Measurements from ENCODE around the gene RIN3.

The RIN3 gene

DNA sequence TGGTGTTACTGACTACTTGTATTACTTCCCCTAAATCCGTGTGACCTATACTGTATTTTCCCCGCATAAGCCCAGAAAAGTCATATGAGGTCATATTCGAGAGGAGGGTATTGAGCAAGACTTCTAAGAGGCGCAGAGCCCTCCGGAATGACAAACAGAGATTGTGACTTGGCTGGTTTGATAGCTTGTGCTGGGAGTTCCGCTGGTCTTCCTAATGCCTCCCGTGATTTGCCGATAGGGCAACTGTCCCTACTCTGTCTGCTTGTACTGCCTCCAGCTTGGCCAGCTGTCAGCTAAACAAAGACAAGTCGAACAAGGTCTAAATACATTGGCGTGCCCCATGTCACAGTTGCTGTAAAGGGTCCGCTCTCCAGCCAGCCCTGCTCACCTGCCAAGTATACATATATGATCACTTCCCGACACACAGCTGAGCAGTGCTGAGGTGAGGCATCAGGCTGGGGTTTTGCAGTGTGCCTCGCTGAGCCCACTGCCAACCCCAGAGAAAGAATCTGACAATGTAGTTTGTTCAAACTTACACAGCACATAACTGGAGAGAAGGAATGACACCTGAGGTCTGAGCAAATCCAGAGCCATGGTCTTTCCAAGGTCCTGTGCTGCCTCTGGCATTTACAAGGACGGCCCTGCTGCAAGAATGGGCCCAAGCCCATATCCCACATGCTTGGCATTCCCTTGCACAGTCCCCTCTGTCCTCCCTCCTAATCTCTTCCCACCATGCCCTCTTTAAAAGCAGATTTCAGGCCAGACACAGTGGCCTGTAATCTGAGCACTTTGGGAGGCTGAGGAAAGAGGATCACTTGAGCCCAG, 211.1 kb downstream of the RIN3 start:
- Mint-ChIP-seq H3K36me3 (ENCODE audit: low read depth) (no peaks in the 10 kb centered on the region), H3K4me3 (no peak overlapping the region), H3K27me3 (ENCODE audit: low read depth) (peaks cover 30% of the 10 kb centered on the region), H3K4me1 (ENCODE audit: low read depth) (peaks cover 15% of the 10 kb centered on the region), H3K27ac (no peak overlapping the region), H3K9me3 (no peaks in the 10 kb centered on the region)
- no peak for DNase-seq (ENCODE audit: low spot score)

DNA sequence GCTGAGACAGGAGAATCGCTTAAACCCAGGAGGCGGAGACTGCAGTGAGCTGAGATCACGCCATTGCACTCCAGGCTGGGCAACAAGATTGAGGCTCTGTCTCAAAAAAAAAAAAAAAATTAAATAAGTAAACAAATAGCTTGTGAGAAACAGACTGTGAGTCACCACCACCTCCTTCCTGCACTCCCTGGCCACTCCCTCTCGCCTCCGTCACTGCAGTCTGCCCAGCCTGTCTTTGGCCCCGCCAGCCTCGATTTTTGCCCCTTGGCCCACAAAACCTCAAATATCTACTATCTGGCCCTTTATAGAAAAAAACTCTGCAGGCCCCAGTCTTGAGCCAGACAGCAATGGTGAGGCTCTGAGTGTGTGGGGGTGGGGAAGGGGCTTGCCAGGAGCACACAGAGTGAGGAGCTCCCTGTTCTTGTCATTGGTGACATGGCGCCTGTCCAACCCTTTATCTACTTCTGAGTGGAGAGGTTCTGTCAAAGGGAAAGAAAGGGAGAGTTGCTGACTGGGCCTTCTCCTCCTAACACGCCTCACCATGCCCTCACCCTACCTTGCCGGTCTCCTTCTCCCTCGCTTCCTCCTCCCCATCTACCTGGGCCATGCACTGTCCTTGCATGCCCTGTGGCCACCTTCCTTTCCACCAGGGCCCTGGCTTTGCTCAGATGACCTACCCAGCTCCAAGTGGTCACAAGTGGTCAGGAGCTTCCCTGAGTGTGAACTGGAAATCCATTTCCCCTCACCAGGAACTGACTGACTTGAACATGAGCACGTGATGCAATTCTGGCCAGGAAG, 212.8 kb downstream of the RIN3 start:
- Mint-ChIP-seq H3K27ac (no peak overlapping the region), H3K4me3 (no peak overlapping the region), H3K4me1 (ENCODE audit: low read depth) (peaks cover 18% of the 10 kb centered on the region), H3K9me3 (peaks cover under 1% of the 10 kb centered on the region), H3K36me3 (ENCODE audit: low read depth) (no peaks in the 10 kb centered on the region), H3K27me3 (ENCODE audit: low read depth) (peaks cover 36% of the 10 kb centered on the region)
- DNase-seq (ENCODE audit: low spot score): no peak

- H3K27me3 Mint-ChIP-seq (ENCODE audit: low read depth): peaks cover 41% of the 10 kb centered on the region
- H3K4me3 Mint-ChIP-seq: no peak overlapping the region
- no peaks in the 10 kb centered on the region for H3K36me3 Mint-ChIP-seq (ENCODE audit: low read depth)
- peaks cover 7% of the 10 kb centered on the region for H3K9me3 Mint-ChIP-seq
- peaks cover 18% of the 10 kb centered on the region for H3K4me1 Mint-ChIP-seq (ENCODE audit: low read depth)
- no peak for DNase-seq (ENCODE audit: low spot score)
- no peak overlapping the region for H3K27ac Mint-ChIP-seq
These were observed 213.3 kb downstream of the RIN3 start for GRCh38 chr14:92726933-92727262.

DNA sequence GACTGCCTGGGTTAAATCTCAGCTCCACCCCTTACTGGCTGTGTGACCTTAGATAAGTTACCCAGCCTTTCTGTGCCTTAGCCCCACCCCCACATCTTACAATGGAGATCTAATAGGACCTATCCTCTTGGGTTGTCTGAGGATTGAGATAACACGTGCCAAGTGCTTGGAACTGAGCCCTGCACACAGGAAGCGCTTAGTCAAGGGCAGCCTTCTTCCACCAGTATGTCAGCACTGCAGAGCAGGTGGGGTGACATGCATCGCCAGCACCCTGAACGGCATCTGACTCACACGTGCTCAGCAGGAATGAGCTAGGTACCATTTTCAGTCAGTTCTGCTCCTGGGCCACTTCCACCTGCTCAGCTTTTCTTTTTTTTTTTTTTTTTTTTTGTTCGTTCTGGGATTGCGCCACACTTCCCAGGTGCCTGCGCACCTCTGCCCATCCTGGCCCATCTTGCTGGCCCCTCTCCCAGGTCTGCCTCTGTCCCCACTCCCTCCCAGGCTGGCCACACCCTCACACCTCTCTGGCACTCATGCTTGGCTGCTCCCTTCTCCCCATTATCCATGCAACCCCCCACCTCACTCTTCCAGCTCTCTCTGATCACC, 215.3 kb downstream of the RIN3 start:
- DNase-seq (ENCODE audit: low spot score): peak; percentile 16
- Mint-ChIP-seq H3K4me3 (no peak overlapping the region), H3K36me3 (ENCODE audit: low read depth) (no peaks in the 10 kb centered on the region), H3K27ac (no peak overlapping the region), H3K9me3 (peaks cover 9% of the 10 kb centered on the region), H3K27me3 (ENCODE audit: low read depth) (peaks cover 50% of the 10 kb centered on the region), H3K4me1 (ENCODE audit: low read depth) (peaks cover 18% of the 10 kb centered on the region)

- peaks cover 9% of the 10 kb centered on the region for H3K9me3 Mint-ChIP-seq
- H3K27me3 Mint-ChIP-seq (ENCODE audit: low read depth): peaks cover 43% of the 10 kb centered on the region
- peaks cover 18% of the 10 kb centered on the region for H3K4me1 Mint-ChIP-seq (ENCODE audit: low read depth)
- no peak overlapping the region for H3K4me3 Mint-ChIP-seq
- no peaks in the 10 kb centered on the region for H3K36me3 Mint-ChIP-seq (ENCODE audit: low read depth)
- DNase-seq (ENCODE audit: low spot score): peak; percentile 24
- H3K27ac Mint-ChIP-seq: no peak overlapping the region
These were observed 216.2 kb downstream of the RIN3 start for GRCh38 chr14:92729634-92730358.

DNA sequence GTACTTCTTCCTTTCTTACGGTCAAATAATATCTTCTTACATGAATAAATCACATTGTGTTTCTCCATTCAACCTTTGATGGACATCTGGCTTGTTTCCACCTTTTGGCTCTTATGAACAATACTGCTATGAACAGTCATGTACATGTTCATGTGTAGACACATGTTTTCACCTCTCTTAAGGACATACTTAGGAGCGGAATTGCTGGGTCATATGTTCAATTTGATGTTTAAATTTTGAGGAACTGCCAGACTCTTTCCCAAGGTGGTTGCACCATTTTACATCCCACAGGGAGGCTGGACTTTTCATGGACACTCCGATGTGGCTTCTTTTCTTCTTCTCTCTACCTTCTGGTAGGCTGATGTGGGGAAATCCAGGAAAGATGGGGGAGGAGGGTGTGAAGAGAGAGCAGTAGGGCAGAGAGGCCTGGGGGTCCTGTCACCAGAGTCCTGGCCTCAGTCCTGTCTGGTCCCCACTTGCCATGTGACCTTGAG, 218.1 kb downstream of the RIN3 start:
- Mint-ChIP-seq H3K9me3 (peaks cover 9% of the 10 kb centered on the region), H3K36me3 (ENCODE audit: low read depth) (no peaks in the 10 kb centered on the region), H3K27me3 (ENCODE audit: low read depth) (peaks cover 49% of the 10 kb centered on the region), H3K27ac (no peak overlapping the region), H3K4me3 (no peak overlapping the region), H3K4me1 (ENCODE audit: low read depth) (peaks cover 17% of the 10 kb centered on the region)
- no peak for DNase-seq (ENCODE audit: low spot score)

GRCh38 chr14:92733007-92733406, 219.4 kb downstream of the RIN3 start:
- Mint-ChIP-seq H3K4me1 (ENCODE audit: low read depth) (peaks cover 26% of the 10 kb centered on the region), H3K36me3 (ENCODE audit: low read depth) (no peaks in the 10 kb centered on the region), H3K27me3 (ENCODE audit: low read depth) (peaks cover 47% of the 10 kb centered on the region), H3K9me3 (peaks cover 9% of the 10 kb centered on the region), H3K4me3 (no peak overlapping the region), H3K27ac (no peak overlapping the region)
- DNase-seq (ENCODE audit: low spot score): no peak

- H3K27me3 Mint-ChIP-seq (ENCODE audit: low read depth): peaks cover 44% of the 10 kb centered on the region
- no peak for DNase-seq (ENCODE audit: low spot score)
- H3K4me3 Mint-ChIP-seq: no peak overlapping the region
- peaks cover 15% of the 10 kb centered on the region for H3K4me1 Mint-ChIP-seq (ENCODE audit: low read depth)
- H3K36me3 Mint-ChIP-seq (ENCODE audit: low read depth): no peaks in the 10 kb centered on the region
- no peak overlapping the region for H3K27ac Mint-ChIP-seq
- peaks cover 9% of the 10 kb centered on the region for H3K9me3 Mint-ChIP-seq
These were observed 221.0 kb downstream of the RIN3 start for GRCh38 chr14:92734618-92735017.

- DNase-seq (ENCODE audit: low spot score): no peak
- Mint-ChIP-seq H3K27me3 (ENCODE audit: low read depth) (peaks cover 48% of the 10 kb centered on the region), H3K9me3 (peaks cover 9% of the 10 kb centered on the region), H3K4me3 (no peak overlapping the region), H3K36me3 (ENCODE audit: low read depth) (no peaks in the 10 kb centered on the region), H3K4me1 (ENCODE audit: low read depth) (peaks cover 11% of the 10 kb centered on the region), H3K27ac (no peak overlapping the region)
These were observed 221.8 kb downstream of the RIN3 start for GRCh38 chr14:92735344-92735743.

- DNase-seq (ENCODE audit: low spot score): no peak
- no peaks in the 10 kb centered on the region for H3K9me3 Mint-ChIP-seq
- peak overlapping the region; percentile 15 for H3K27ac Mint-ChIP-seq
- peaks cover 41% of the 10 kb centered on the region for H3K27me3 Mint-ChIP-seq (ENCODE audit: low read depth)
- H3K4me1 Mint-ChIP-seq (ENCODE audit: low read depth): peaks cover 11% of the 10 kb centered on the region
- peak overlapping the region; percentile 5 for H3K4me3 Mint-ChIP-seq
- no peaks in the 10 kb centered on the region for H3K36me3 Mint-ChIP-seq (ENCODE audit: low read depth)
These were observed 223.6 kb downstream of the RIN3 start for GRCh38 chr14:92737206-92737605.

- Mint-ChIP-seq H3K4me3 (no peak overlapping the region), H3K9me3 (no peaks in the 10 kb centered on the region), H3K27ac (peak overlapping the region; percentile 15), H3K36me3 (ENCODE audit: low read depth) (no peaks in the 10 kb centered on the region), H3K27me3 (ENCODE audit: low read depth) (peaks cover 37% of the 10 kb centered on the region), H3K4me1 (ENCODE audit: low read depth) (peaks cover 11% of the 10 kb centered on the region)
- DNase-seq (ENCODE audit: low spot score): no peak
These were observed 224.1 kb downstream of the RIN3 start for GRCh38 chr14:92737619-92738188.

All from T-helper 2 cell treated with Interferon-gamma antibody and Interleukin-4, amounts not matched to agents 5 μg/mL and 100 μg/mL, for 36 hours (primary cell).